HCT116 (cell line): ENCODE results near the gene SYNDIG1. TPM values are rescaled to one million over a fixed set of nuclear protein-coding genes. Genes with fewer than 3 reads are reported as not detected.

ENCODE experiments used
- ATAC-seq: fragments of 200-7000 bp; cut with Tn5 transposase; 2 replicates; pipeline ENCODE4 v1.9.1; 2020; ENCODE audit warnings: mild to moderate bottlenecking, moderate library complexity
- BruUV-seq: library from RNA; stranded (reverse); fragments of 400-500 nt; replicated peaks from 2 replicates; lab custom pipeline; 2021; lab: Mats Ljungman, UMichigan
- CTCF ChIA-PET: fragments of 300-600 bp; sonication (Branson Sonifier 250); formaldehyde crosslinking; loops from one replicate; lab custom pipeline; 2021; ENCODE audit warnings: antibody characterized with exemption; lab: Charles Lee
- POLR2A ChIA-PET: fragments of 300-600, 350-600 bp; sonication (Branson Sonifier 250); formaldehyde crosslinking; loops from one replicate; lab custom pipeline; 2021; ENCODE audit warnings: antibody characterized with exemption; lab: Charles Lee
- RAD21 ChIA-PET, 2 experiments: fragments of 300-600 bp; sonication (Branson Sonifier 250); formaldehyde crosslinking; loops; one replicate each; lab custom pipeline; 2023; ENCODE audit warnings: low total read pairs in 2 of 2; ENCODE audit not compliant: uncharacterized antibody in 2 of 2, unreplicated experiment in 2 of 2, low non-redundant PET in 1 of 2; lab: Charles Lee
- DNase-seq: peaks from one replicate; pipeline ENCODE4 v3.0.0-alpha.2; 2010; ENCODE audit warnings: low read depth, low spot score
- H2AFZ ChIP-seq: fragments of 200-600 bp; shearing (Covaris generic), sonication (generic); 2 replicates; pipeline ENCODE4 v1.6.1; 2017; ENCODE audit warnings: low read depth, mixed run types, mixed read lengths, antibody characterized with exemption, low read length; ENCODE audit not compliant: poor library complexity, severe bottlenecking
- H3K27ac ChIP-seq: 2 replicates; pipeline ENCODE4 v1.5.1; 2012; ENCODE audit warnings: low read depth, low read length
- H3K27me3 ChIP-seq: fragments of 200-600 bp; sonication (generic); 2 replicates; pipeline ENCODE4 v1.6.1; 2016; ENCODE audit warnings: mixed run types, low read length, mixed read lengths; ENCODE audit not compliant: insufficient read depth
- H3K36me3 ChIP-seq, 2 experiments: fragments of 200-500 bp in 1 of 2; fragments of 200-600 bp in 1 of 2; sonication (Bioruptor generic) in 1 of 2; sonication (generic) in 1 of 2; 2 replicates each; pipeline versions ENCODE4 v1.5.1 to v1.6.1; 2014 to 2016; ENCODE audit warnings: low read length in 2 of 2, inconsistent platforms in 1 of 2, mixed read lengths in 1 of 2, mixed run types in 1 of 2; ENCODE audit not compliant: insufficient read depth in 2 of 2, control insufficient read depth in 1 of 2
- H3K4me1 ChIP-seq, 2 experiments: fragments of 200-600 bp in 1 of 2; sonication (generic) in 1 of 2; 2 replicates each; pipeline versions ENCODE4 v1.5.1 to v1.6.1; 2012 to 2017; ENCODE audit warnings: low read length in 2 of 2, inconsistent platforms in 1 of 2, mild to moderate bottlenecking in 1 of 2, mixed read lengths in 1 of 2, mixed run types in 1 of 2, moderate library complexity in 1 of 2; ENCODE audit not compliant: insufficient read depth in 2 of 2, control insufficient read depth in 1 of 2
- H3K4me2 ChIP-seq: fragments of 200-600 bp; sonication (generic); 2 replicates; pipeline ENCODE4 v1.6.1; 2017; ENCODE audit warnings: mixed run types, low read length, mixed read lengths
- H3K4me3 ChIP-seq, 2 experiments: fragments of 200-600 bp in 1 of 2; sonication (generic) in 1 of 2; replicated peaks in 1 of 2; 2 replicates each; pipeline ENCODE4 v1.5.1; 2011 to 2016; ENCODE audit warnings: low read length in 2 of 2, control low read depth in 1 of 2, low read depth in 1 of 2, mild to moderate bottlenecking in 1 of 2, mixed read lengths in 1 of 2, mixed run types in 1 of 2
- H3K79me2 ChIP-seq: fragments of 200-600 bp; sonication (generic); 2 replicates; pipeline ENCODE4 v1.6.1; 2017; ENCODE audit warnings: mild to moderate bottlenecking, mixed run types, low read length, moderate library complexity, mixed read lengths; ENCODE audit not compliant: insufficient read depth
- H3K9ac ChIP-seq: fragments of 200-600 bp; sonication (generic); 2 replicates; pipeline ENCODE4 v1.6.1; 2016; ENCODE audit warnings: low read length, mixed read lengths
- H3K9me2 ChIP-seq: fragments of 200-600 bp; sonication (generic), shearing (Covaris generic); 2 replicates; pipeline ENCODE4 v1.6.1; 2017; ENCODE audit warnings: mixed run types, mild to moderate bottlenecking, moderate library complexity; ENCODE audit not compliant: insufficient read depth
- H3K9me3 ChIP-seq, 2 experiments: fragments of 200-500 bp in 1 of 2; fragments of 200-600 bp in 1 of 2; sonication (Bioruptor generic) in 1 of 2; sonication (generic) in 1 of 2; 2 replicates each; pipeline ENCODE4 v1.6.1; 2014 to 2017; ENCODE audit warnings: low read length in 2 of 2, mixed read lengths in 2 of 2, inconsistent platforms in 1 of 2, low read depth in 1 of 2, mild to moderate bottlenecking in 1 of 2, mixed run types in 1 of 2, moderate library complexity in 1 of 2; ENCODE audit not compliant: control insufficient read depth in 1 of 2, insufficient read depth in 1 of 2
- H4K20me1 ChIP-seq: fragments of 200-600 bp; sonication (generic), shearing (Covaris generic); 2 replicates; pipeline ENCODE4 v1.6.1; 2017; ENCODE audit warnings: mixed run types, mild to moderate bottlenecking, moderate library complexity; ENCODE audit not compliant: insufficient read depth
- CBX3 ChIP-seq: IDR thresholded peaks from 2 replicates; pipeline ENCODE4 v1.6.1; 2012; ENCODE audit warnings: low read depth
- CEBPB ChIP-seq: IDR thresholded peaks from 2 replicates; pipeline ENCODE4 v1.6.1; 2012; ENCODE audit warnings: low read depth
- EGR1 ChIP-seq: IDR thresholded peaks from 2 replicates; pipeline ENCODE4 v1.6.1; 2012; ENCODE audit warnings: low read depth
- ELF1 ChIP-seq: IDR thresholded peaks from 2 replicates; pipeline ENCODE4 v1.6.1; 2012; ENCODE audit warnings: low read depth, borderline replicate concordance
- EZH2phosphoT487 ChIP-seq: fragments of 200-600 bp; IDR thresholded peaks from 2 replicates; pipeline ENCODE4 v1.6.1; 2018; ENCODE audit warnings: antibody characterized with exemption, borderline replicate concordance
- FOSL1 ChIP-seq: IDR thresholded peaks from 2 replicates; pipeline ENCODE4 v1.6.1; 2012; ENCODE audit warnings: low read depth
- POLR2AphosphoS5 ChIP-seq: IDR thresholded peaks from 2 replicates; pipeline ENCODE4 v1.6.1; 2011; ENCODE audit warnings: mild to moderate bottlenecking, low read depth, low read length, moderate library complexity
- REST ChIP-seq: IDR thresholded peaks from 2 replicates; pipeline ENCODE4 v1.6.1; 2012; ENCODE audit warnings: low read depth
- SRF ChIP-seq: IDR thresholded peaks from 2 replicates; pipeline ENCODE4 v1.6.1; 2012; ENCODE audit warnings: low read depth
- TCF7L2 ChIP-seq: IDR thresholded peaks from 2 replicates; pipeline ENCODE4 v1.7.0; 2011; ENCODE audit warnings: borderline replicate concordance, inconsistent platforms; ENCODE audit not compliant: insufficient read depth, insufficient read length; ENCODE audit errors: extremely low read depth
- ZNF274 ChIP-seq: fragments of 200-500 bp; sonication (Bioruptor generic); IDR thresholded peaks from 2 replicates; pipeline ENCODE4 v1.6.1; 2014; ENCODE audit warnings: mild to moderate bottlenecking, low read depth, low read length, inconsistent platforms
- intact Hi-C: fragments of 100-400 bp; cut with micrococcal nuclease; formaldehyde crosslinking; loops from 2 replicates; pipeline ENCODE4 v1.10.0; 2022
- total RNA-seq: library from RNA; stranded (reverse); gene quantifications from one replicate; pipeline ENCODE4 v1.2.1, GENCODE V29; 2021; ENCODE audit not compliant: unreplicated experiment
- TF ChIP-seq, protein P1 (sequence below): IDR thresholded peaks from 2 replicates; pipeline ENCODE4 v1.6.1; 2011; ENCODE audit warnings: mild to moderate bottlenecking, low read length, moderate library complexity; ENCODE audit not compliant: insufficient replicate concordance; ENCODE audit errors: extremely low read depth
- TF ChIP-seq, protein P2 (sequence below): IDR thresholded peaks from 2 replicates; pipeline ENCODE4 v1.6.1; 2012
- TF ChIP-seq, protein P3 (sequence below): IDR thresholded peaks from 2 replicates; pipeline ENCODE4 v1.6.1; 2012

The SYNDIG1 gene
- total RNA-seq, 1 experiment from 2014 or later, result not detected

DNA sequence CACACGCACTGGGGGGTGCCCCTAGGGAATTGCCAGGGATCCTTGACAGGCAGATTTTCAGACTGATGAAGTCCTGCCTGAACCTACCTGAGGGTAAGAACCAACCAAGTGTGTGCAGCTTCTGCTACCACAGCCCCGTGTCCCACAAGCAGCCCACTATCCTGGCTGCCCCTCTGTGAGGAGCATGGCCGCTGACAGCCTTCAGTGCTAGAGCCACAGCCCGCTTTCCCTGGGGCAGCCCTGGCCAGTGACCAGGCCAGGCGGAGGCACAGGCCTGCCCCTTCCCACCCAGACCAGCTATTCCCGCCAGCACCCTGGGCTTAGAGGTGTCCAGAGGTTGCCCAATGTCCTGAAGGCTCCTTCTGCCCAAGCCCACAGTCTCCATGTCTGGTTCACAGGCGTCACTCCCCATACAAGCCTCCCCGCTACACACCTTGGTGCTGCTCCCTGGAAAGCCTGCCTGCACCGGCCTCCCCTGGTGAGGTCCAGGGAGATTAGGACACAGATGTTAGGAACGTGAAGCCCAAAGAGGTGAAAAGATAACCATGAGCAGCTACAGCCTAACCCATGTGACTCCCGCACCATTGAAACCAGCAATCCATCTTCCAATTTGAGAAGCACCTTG is 207.0 kb downstream of the SYNDIG1 start:
- no peaks in the 10 kb centered on the region for H3K9me3 ChIP-seq
- RAD21 ChIA-PET, result no interaction called here
- intact Hi-C loops, result no loop called here
- H3K36me3 ChIP-seq, result no peaks in the 10 kb centered on the region
- H4K20me1 ChIP-seq, result no peaks in the 10 kb centered on the region
- H3K27me3 ChIP-seq, result no peaks in the 10 kb centered on the region
- BruUV-seq, result no TSS peak
- POLR2A ChIA-PET, result no interaction called here
- no peak overlapping the region for H3K4me2 ChIP-seq
- no peaks in the 10 kb centered on the region for H3K9me2 ChIP-seq
- H3K4me3 ChIP-seq, result no peak overlapping the region
- DNase-seq (no peak), ATAC-seq (no peak)
- CTCF ChIA-PET, result no interaction called here
- no peak overlapping the region for H3K9ac ChIP-seq
- H3K27ac ChIP-seq, result no peak overlapping the region
- H2AFZ ChIP-seq, result no peak overlapping the region
- TF ChIP-seq TCF7L2 (no peak), FOSL1 (no peak), REST (no peak), EZH2phosphoT487 (no peak), POLR2AphosphoS5 (no peak), SRF (no peak), ZNF274 (no peak), CEBPB (no peak), CBX3 (no peak), ELF1 (no peak), EGR1 (no peak)
- TF ChIP-seq, protein P1, sequence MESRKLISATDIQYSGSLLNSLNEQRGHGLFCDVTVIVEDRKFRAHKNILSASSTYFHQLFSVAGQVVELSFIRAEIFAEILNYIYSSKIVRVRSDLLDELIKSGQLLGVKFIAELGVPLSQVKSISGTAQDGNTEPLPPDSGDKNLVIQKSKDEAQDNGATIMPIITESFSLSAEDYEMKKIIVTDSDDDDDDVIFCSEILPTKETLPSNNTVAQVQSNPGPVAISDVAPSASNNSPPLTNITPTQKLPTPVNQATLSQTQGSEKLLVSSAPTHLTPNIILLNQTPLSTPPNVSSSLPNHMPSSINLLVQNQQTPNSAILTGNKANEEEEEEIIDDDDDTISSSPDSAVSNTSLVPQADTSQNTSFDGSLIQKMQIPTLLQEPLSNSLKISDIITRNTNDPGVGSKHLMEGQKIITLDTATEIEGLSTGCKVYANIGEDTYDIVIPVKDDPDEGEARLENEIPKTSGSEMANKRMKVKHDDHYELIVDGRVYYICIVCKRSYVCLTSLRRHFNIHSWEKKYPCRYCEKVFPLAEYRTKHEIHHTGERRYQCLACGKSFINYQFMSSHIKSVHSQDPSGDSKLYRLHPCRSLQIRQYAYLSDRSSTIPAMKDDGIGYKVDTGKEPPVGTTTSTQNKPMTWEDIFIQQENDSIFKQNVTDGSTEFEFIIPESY, result no peak
- TF ChIP-seq, protein P2, sequence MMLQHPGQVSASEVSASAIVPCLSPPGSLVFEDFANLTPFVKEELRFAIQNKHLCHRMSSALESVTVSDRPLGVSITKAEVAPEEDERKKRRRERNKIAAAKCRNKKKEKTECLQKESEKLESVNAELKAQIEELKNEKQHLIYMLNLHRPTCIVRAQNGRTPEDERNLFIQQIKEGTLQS, result no peak
- TF ChIP-seq, protein P3, sequence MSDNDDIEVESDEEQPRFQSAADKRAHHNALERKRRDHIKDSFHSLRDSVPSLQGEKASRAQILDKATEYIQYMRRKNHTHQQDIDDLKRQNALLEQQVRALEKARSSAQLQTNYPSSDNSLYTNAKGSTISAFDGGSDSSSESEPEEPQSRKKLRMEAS, result no peak
- peaks cover 3 to 21% of the 10 kb centered on the region in 2 experiments for H3K4me1 ChIP-seq
- H3K79me2 ChIP-seq, result no peaks in the 10 kb centered on the region
